Urinary bladder (tissue), 4 donors: ENCODE measurements around the gene CD3G. TPM values are rescaled to one million over a fixed set of nuclear protein-coding genes. Genes with fewer than 3 reads are reported as not detected.
"Not testable (repeated sequence)": the region's sequence is repeated elsewhere in the genome, so short reads cannot be mapped to it uniquely, and the experiment has no call there.

ENCODE experiments used
- DNase-seq: peaks from one replicate; pipeline ENCODE4 v3.0.0-alpha.2; 2015; ENCODE audit errors: extremely low spot score
- H3K27ac ChIP-seq: one replicate; pipeline ENCODE4 v1.5.1; 2013; ENCODE audit warnings: low read depth, mild to moderate bottlenecking, moderate library complexity
- H3K36me3 ChIP-seq: one replicate; pipeline ENCODE4 v1.6.1; 2013; ENCODE audit warnings: mild to moderate bottlenecking, moderate library complexity; ENCODE audit not compliant: insufficient read depth
- H3K4me1 ChIP-seq: one replicate; pipeline ENCODE4 v1.6.1; 2013; ENCODE audit warnings: mild to moderate bottlenecking, moderate library complexity; ENCODE audit not compliant: insufficient read depth
- H3K4me3 ChIP-seq: one replicate; pipeline ENCODE4 v1.5.1; 2013; ENCODE audit warnings: low read depth, low read length
- WGBS: extraction: QIAGEN DNeasy Blood & Tissue Kit; methylation state at CpG from one replicate; pipeline ENCODE4 v1.1.7; 2013; 5-methylcytosine and 5-hydroxymethylcytosine counted together
- polyA plus RNA-seq: library from polyadenylated mRNA; stranded (reverse); fragments of 200-250 nt; gene quantifications from one replicate; pipeline ENCODE4 v1.2.3, GENCODE V29; 2013
- total RNA-seq: library from RNA; depleted of rRNA; stranded (reverse); fragments of >200 nt; gene quantifications from one replicate; pipeline ENCODE4 v1.2.3, GENCODE V29; 2014
- donor health status: healthy with polysubstance abuse.
- donor health status: healthy.

The CD3G gene
- total RNA-seq (1.1 TPM), polyA plus RNA-seq (0.48 TPM)

- WGBS, result 71% methylated on average over 6 of the region's 6 CpGs
- H3K4me1 ChIP-seq, result no peaks in the 10 kb centered on the region
- no peak for DNase-seq
- peak within 1 kb of the TSS; percentile 17 for H3K4me3 ChIP-seq
- no peaks in the 10 kb centered on the region for H3K36me3 ChIP-seq
- H3K27ac ChIP-seq, result no peak within 1 kb of the TSS
Measured at GRCh38 chr11:118343981-118344515, at the start of gene CD3G. Gene CD3G (plus strand): TSS chr11:118344344. CDS start chr11:118344424, 80 bp downstream.

DNA sequence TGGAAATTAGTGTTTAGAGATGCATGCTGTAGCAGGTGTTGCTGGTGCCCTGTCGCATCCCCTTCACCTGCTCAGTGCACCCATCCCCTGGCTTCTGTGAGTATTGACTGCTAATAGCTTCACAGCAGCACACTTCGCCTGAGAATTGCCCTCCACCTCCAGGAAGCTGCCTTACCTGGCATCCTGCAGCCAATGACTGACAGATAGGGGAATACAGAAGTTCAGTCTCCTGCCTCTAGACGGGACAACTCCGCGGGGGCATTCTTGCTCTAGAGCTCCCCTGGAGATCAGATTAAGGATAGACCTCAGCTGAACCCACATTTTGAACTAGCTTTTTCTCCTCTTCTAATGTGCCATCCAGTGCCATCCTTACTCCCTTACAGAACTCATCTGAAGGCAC is 48.9 kb upstream of the CD3G start:
- Histone ChIP-seq H3K27ac (no peak overlapping the region), H3K4me1 (no peaks in the 10 kb centered on the region), H3K36me3 (no peaks in the 10 kb centered on the region), H3K4me3 (no peak overlapping the region)
- no peak for DNase-seq
- 46% methylated on average over 5 of the region's 5 CpGs for WGBS

DNA sequence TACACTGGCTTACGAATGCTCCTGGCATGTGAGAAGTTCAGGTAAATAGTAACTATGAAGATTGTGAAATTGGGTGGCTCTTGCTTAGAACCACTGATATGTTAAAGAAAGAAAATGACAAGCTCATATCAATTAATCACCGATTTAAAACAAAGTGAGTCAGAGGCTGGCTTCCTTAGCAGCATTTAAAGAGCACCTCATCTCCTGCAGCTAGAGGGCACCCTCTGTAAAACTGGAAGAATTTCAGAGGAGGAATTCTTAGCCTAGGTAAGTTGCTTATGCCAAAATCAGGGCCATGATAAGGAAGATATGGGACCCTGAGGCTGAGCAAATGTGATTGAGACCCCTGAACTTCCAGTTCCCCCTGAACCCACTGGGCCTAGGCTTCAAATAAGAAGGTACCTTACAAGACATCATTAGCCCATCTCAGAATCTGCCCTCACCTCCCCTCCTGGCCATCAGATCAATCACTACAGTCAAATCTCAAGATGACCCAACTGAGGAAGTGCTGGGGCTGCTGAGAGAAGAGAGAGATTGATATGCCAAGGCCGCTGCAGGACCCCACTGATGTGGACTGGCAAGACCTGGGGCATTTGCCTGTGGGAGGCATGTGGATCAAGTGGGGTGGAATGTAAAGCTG is 48.2 kb upstream of the CD3G start:
- DNase-seq, result no peak
- H3K27ac ChIP-seq, result no peak overlapping the region

GRCh38 chr11:118301600-118302195 is 42.4 kb upstream of the CD3G start:
- H3K4me1 ChIP-seq, result no peaks in the 10 kb centered on the region
- H3K27ac ChIP-seq, result no peak overlapping the region
- 63% methylated on average over 8 of the region's 8 CpGs for WGBS
- H3K36me3 ChIP-seq, result no peaks in the 10 kb centered on the region
- DNase-seq, result no peak
- H3K4me3 ChIP-seq, result no peak overlapping the region

More for the DNA sequence above, 48.2 kb upstream of the CD3G start:
- H3K4me1 ChIP-seq, result no peaks in the 10 kb centered on the region
- H3K4me3 ChIP-seq, result no peak overlapping the region
- no peaks in the 10 kb centered on the region for H3K36me3 ChIP-seq
- 72% methylated on average over 3 of the region's 3 CpGs for WGBS

DNA sequence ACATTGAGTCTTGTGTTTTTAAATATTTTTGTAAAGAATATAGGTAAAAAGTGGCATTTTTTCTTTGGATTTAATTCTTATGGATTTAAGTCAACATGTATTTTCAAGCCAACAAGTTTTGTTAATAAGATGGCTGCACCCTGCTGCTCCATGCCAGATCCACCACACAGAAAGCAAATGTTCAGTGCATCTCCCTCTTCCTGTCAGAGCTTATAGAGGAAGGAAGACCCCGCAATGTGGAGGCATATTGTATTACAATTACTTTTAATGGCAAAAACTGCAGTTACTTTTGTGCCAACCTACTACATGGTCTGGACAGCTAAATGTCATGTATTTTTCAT is 39.9 kb upstream of the CD3G start:
- Histone ChIP-seq H3K4me1 (no peaks in the 10 kb centered on the region), H3K4me3 (no peak overlapping the region), H3K27ac (no peak overlapping the region), H3K36me3 (no peaks in the 10 kb centered on the region)
- 86% methylated on average over 1 of the region's 1 CpG for WGBS
- no peak for DNase-seq

DNA sequence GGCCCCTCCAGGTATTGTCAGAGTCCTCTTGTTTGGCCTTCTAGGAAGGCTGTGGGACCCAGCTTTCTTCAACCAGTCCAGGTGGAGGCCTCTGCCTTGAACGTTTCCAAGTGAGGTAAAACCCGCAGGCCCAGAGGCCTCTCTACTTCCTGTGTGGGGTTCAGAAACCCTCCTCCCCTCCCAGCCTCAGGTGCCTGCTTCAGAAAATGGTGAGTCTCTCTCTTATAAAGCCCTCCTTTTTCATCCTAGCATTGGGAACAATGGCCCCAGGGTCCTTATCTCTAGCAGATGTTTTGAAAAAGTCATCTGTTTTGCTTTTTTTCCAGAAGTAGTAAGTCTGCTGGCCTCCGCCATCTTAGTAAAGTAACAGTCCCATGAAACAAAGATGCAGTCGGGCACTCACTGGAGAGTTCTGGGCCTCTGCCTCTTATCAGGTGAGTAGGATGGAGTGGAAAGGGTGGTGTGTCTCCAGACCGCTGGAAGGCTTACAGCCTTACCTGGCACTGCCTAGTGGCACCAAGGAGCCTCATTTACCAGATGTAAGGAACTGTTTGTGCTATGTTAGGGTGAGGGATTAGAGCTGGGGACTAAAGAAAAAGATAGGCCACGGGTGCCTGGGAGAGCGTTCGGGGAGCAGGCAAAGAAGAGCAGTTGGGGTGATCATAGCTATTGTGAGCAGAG is 39.4 kb upstream of the CD3G start, which contains the start of gene CD3E:
Gene CD3E, plus strand, starts transcription at position 163 of the 681 bp plus-strand sequence. Its CDS starts 223 bp downstream, at position 386.
- H3K4me3 ChIP-seq, result peak within 1 kb of the TSS; percentile 0
- no peak for DNase-seq
- 72% methylated on average over 8 of the region's 8 CpGs for WGBS
- H3K27ac ChIP-seq, result peak within 1 kb of the TSS; percentile 12
- no peaks in the 10 kb centered on the region for H3K4me1 ChIP-seq
- no peaks in the 10 kb centered on the region for H3K36me3 ChIP-seq

GRCh38 chr11:118305726-118306125 is 38.4 kb upstream of the CD3G start:
- Histone ChIP-seq H3K36me3 (no peaks in the 10 kb centered on the region), H3K27ac (no peak overlapping the region), H3K4me1 (no peaks in the 10 kb centered on the region), H3K4me3 (no peak overlapping the region)
- WGBS, result 60% methylated on average over 8 of the region's 8 CpGs
- DNase-seq, result no peak

DNA sequence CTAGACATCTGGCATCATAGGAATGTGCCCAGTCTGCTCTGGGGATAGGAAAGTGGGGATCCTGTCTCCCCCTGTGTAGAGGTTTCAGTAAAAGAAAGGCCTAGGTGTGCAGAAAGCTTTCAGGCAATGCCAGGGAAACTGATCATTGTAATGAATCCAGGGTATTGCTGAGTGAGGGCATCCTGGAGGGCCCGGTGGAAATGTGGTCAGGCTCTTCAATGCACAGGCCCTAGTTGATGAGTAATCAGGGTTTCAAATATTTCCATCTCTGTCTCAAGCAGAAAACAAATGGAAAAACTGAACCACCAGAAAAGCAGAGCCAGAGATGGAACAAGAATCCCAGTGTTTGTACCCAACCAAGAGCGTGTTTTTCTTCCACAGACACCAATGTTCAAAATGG is 37.6 kb upstream of the CD3G start:
- Histone ChIP-seq H3K4me3 (no peak overlapping the region), H3K27ac (no peak overlapping the region), H3K36me3 (no peaks in the 10 kb centered on the region), H3K4me1 (no peaks in the 10 kb centered on the region)
- WGBS, result 83% methylated on average over 2 of the region's 2 CpGs
- no peak for DNase-seq

DNA sequence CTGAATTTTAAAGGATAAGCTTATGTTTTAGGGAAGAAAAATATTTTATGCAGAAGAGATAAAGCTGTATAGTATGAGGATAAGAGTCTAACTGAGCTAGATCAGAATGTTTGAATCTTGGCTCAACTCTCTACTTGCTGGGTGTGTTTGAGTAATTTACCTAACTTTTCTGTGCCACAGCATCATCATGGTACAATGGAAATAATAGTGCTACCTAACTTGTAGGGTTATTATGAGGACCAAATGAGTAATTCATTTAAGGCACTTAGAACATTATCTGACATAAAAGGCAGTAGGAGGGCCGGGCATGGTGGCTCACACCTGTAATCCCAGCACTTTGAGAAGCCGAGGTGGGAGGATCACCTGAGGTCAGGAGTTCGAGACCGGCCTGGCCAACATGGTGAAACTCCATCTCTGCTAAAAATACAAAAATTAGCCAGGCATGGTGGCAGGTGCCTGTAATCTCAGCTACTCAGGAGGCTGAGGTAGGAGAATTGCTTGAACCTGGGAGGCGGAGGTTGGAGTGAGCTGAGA is 35.1 kb upstream of the CD3G start:
- H3K36me3 ChIP-seq, DNase-seq, H3K27ac ChIP-seq, H3K4me3 ChIP-seq, H3K4me1 ChIP-seq: not testable (repeated sequence)
- WGBS, result 89% methylated on average over 5 of the region's 5 CpGs

DNA sequence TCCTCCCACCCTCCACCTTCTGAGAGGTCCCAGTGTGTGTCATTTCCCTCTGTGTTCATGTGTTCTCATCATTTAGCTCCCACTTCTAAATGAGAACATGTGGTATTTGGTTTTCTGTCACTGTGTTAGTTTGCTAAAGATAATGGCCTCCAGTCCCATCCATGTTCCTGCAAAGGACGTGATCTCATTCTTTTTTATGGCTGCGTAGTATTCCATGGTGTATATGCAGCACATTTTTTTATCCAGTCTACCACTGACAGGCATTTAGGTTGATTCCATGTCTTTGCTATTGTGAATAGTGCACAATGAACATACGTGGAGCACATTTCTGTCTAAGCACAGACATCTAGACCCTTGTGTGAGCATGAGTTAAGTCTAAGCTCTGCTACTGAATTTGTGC is 33.9 kb upstream of the CD3G start:
- DNase-seq, result no peak

GRCh38 chr11:118310781-118311485 is 33.2 kb upstream of the CD3G start:
- 61% methylated on average over 3 of the region's 3 CpGs for WGBS
- no peaks in the 10 kb centered on the region for H3K36me3 ChIP-seq
- no peak overlapping the region for H3K27ac ChIP-seq
- H3K4me3 ChIP-seq, result no peak overlapping the region
- no peak for DNase-seq
- H3K4me1 ChIP-seq, result no peaks in the 10 kb centered on the region

More for the DNA sequence above, 33.9 kb upstream of the CD3G start:
- H3K4me1 ChIP-seq, result no peaks in the 10 kb centered on the region
- 85% methylated on average over 3 of the region's 3 CpGs for WGBS
- H3K36me3 ChIP-seq, result no peaks in the 10 kb centered on the region
- H3K4me3 ChIP-seq, result no peak overlapping the region
- no peak overlapping the region for H3K27ac ChIP-seq

DNA sequence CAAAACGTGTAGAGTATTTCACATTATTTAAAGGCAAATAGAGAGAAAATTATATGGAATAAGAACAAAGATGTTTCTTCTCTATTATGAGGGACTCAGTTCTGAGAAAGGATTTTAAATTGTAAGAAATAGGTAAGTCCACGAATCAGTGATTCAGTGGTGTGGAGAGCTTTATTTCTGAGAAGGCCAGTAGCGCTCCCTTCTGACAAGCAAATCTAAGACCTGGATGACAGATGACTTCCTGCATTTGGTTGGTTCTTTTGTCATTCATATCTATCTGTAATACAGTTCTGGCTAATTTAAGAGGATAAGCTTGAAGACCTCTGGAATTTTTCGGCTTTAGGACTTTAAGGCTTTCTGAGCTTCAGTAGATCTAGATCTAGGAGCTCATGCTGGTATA is 32.6 kb upstream of the CD3G start:
- H3K36me3 ChIP-seq, result no peaks in the 10 kb centered on the region
- peaks cover 2% of the 10 kb centered on the region for H3K4me1 ChIP-seq
- no peak overlapping the region for H3K4me3 ChIP-seq
- no peak overlapping the region for H3K27ac ChIP-seq
- 63% methylated on average over 4 of the region's 4 CpGs for WGBS
- DNase-seq, result no peak

DNA sequence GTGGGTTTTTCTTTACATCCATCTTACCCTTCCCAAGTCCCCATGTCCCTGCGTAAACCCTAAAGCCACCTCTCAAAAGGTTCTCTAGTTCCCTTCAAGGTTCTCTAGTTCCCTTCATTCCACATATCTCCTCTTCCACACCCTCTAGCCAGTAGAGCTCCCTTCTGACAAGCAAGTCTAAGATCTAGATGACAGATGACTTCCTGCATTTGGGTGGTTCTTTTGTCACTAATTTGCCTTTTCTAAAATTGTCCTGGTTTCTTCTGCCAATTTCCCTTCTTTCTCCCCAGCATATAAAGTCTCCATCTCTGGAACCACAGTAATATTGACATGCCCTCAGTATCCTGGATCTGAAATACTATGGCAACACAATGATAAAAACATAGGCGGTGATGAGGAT is 31.8 kb upstream of the CD3G start:
- H3K4me1 ChIP-seq, result peaks cover 4% of the 10 kb centered on the region
- 79% methylated on average over 2 of the region's 2 CpGs for WGBS

More for the DNA sequence above, 31.8 kb upstream of the CD3G start:
- H3K36me3 ChIP-seq, result no peaks in the 10 kb centered on the region
- no peak overlapping the region for H3K4me3 ChIP-seq
- no peak for DNase-seq
- H3K27ac ChIP-seq, result no peak overlapping the region
